Measurements from ENCODE around the gene GPX2.

Gene GPX2

DNA sequence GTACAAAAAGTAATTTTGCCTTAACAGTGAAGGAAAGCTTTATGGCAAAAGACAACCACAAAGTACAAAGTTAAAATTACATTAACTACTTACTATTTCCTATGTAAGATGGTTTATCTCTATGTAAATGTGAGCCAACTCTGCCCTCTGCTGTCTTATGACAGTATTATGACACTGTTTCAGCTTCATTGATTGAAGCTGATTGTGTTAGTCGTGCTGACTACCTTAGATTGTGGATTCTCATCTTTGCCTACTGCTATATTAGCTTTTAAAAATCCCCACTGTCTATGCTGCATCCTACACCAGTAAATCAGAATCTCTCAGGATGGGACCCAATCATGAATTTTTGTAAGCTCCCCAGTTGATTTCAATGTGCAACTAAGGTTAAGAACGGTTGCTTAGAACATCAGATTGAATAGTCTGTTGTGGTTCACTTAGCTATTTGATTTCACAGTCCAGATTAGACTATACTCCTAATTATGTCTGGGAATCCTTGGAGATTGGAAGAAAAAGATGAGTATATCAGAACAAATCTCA is 50.6 kb downstream of the GPX2 start:
- Histone ChIP-seq H3K27me3 (no peaks in the 10 kb centered on the region), H3K9me3 (no peaks in the 10 kb centered on the region), H3K36me3 (no peaks in the 10 kb centered on the region), H3K4me1 (no peaks in the 10 kb centered on the region), H3K4me2 (no peak overlapping the region), H3K4me3 (no peak overlapping the region), H3K9ac (no peak overlapping the region), H3K27ac (no peak overlapping the region), H4K20me1 (no peaks in the 10 kb centered on the region)
- TF ChIP-seq Cebpa-rat (IDR thresholded peaks at IDR 0.05): no peak

DNA sequence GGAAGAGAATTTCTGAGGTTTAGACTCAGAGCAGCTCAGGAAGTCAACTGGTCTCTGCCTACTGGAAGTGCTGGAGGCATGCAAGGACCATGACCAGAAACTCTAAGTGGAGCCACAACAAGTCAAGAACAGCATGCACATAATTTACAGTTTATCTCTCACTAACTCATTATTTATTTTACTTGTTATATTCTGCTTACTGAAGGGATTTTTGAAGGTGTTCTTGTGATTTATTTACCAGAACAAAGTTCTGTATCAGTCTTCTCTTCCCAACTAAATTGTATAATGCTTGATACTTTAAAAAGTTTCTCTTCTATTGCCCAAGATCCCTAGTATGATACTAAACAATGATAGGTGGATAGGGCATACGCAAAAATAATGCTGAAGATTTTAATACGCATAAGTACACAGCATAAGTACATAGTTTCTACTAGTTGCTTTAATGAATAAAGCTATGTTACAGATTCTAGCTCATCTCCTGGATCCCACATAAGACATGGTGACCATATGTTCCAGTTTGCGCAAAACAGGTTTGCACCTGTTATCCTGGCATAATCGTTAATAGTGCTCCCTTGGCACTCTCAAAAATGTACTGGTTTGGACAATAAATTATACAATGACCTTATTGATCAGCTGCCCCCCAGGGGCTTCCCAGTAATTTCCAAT is 51.2 kb downstream of the GPX2 start:
- no peaks in the 10 kb centered on the region for H3K36me3 ChIP-seq
- H3K27me3 ChIP-seq: no peaks in the 10 kb centered on the region
- H4K20me1 ChIP-seq: no peaks in the 10 kb centered on the region
- no peak for TF ChIP-seq Cebpa-rat (IDR thresholded peaks at IDR 0.05)
- no peak overlapping the region for H3K4me2 ChIP-seq
- no peaks in the 10 kb centered on the region for H3K9me3 ChIP-seq
- H3K27ac ChIP-seq: no peak overlapping the region
- no peak overlapping the region for H3K4me3 ChIP-seq
- no peak overlapping the region for H3K9ac ChIP-seq
- no peaks in the 10 kb centered on the region for H3K4me1 ChIP-seq

DNA sequence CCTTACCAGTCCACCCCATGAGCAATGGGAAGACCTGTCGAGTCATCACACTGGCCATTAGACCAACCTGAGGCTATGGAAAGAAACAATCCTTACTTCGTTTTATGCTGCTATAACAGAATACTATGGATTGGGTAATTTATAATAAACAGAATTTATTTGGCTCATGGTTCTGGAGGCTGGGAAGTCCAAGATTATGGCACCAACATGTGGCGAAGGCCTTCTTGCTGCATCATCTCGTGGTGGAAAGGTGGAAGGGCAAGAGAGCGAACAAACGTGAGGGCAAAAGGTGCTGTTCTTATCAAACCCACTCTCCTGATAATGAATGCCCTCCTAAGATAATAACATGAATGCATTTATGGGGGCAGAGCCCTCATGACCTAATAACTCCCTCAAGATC is 53.2 kb downstream of the GPX2 start:
- no peak for TF ChIP-seq Cebpa-rat (IDR thresholded peaks at IDR 0.05)
- Histone ChIP-seq H3K4me3 (no peak overlapping the region), H3K4me2 (no peak overlapping the region), H3K27me3 (no peaks in the 10 kb centered on the region), H3K27ac (no peak overlapping the region), H3K36me3 (no peaks in the 10 kb centered on the region), H3K4me1 (no peaks in the 10 kb centered on the region), H4K20me1 (no peaks in the 10 kb centered on the region), H3K9me3 (no peaks in the 10 kb centered on the region), H3K9ac (no peak overlapping the region)
